ENCODE data around the gene GAS6. TPM values are rescaled to one million over a fixed set of nuclear protein-coding genes. Genes with fewer than 3 reads are reported as not detected.
"Not testable (repeated sequence)": the region's sequence is repeated elsewhere in the genome, so short reads cannot be mapped to it uniquely, and the experiment has no call there.

The GAS6 gene
- total and polyA plus RNA-seq, 2 donors (not counting 1 experiment from before 2014, with no cell fraction given), result 227 to 301 TPM

GRCh38 chr13:113796211-113796963, 67.5 kb downstream of the GAS6 start:
- H3K79me2 ChIP-seq (ENCODE audit: control insufficient read depth, insufficient read depth, low read length), result no peaks in the 10 kb centered on the region
- no peaks in the 10 kb centered on the region for H3K27me3 ChIP-seq (ENCODE audit: control insufficient read depth, insufficient read depth, low read length)
- H3K36me3 ChIP-seq (ENCODE audit: control insufficient read depth, insufficient read depth, low read length), result no peaks in the 10 kb centered on the region
- H3K9ac ChIP-seq (ENCODE audit: insufficient read depth, low read length), result no peak overlapping the region
- no peaks in the 10 kb centered on the region for H4K20me1 ChIP-seq (ENCODE audit: control insufficient read depth, extremely low read depth, insufficient read depth, low read length)
- H3K4me1 ChIP-seq (ENCODE audit: control insufficient read depth, extremely low read depth, insufficient read depth, low read length), result no peaks in the 10 kb centered on the region
- H3K4me3 ChIP-seq (replicated peaks in 1 of 4; ENCODE audit: control extremely low read depth in 1 of 4, insufficient read depth in 1 of 4, low read depth in 3 of 4, low read length in 4 of 4), result no peak overlapping the region
- no peak overlapping the region for H2AFZ ChIP-seq (ENCODE audit: low read length)
- no peak overlapping the region for H3K4me2 ChIP-seq (ENCODE audit: extremely low read depth, insufficient read depth, low read length)
- H3K9me3 ChIP-seq (ENCODE audit: control insufficient read depth, insufficient read depth, low read depth, low read length), result no peaks in the 10 kb centered on the region
- no peak for DNase-seq (ENCODE audit: low read depth in 2 of 2)
- H3K27ac ChIP-seq (ENCODE audit: insufficient read depth, low read length), result no peak overlapping the region
- TF ChIP-seq CTCF (conservative IDR thresholded peaks at IDR 0.05 in 1 of 2, IDR thresholded peaks at IDR 0.05 in 1 of 2; ENCODE audit: low read depth in 1 of 2, low read length in 2 of 2) (no peak), EZH2 (IDR thresholded peaks at IDR 0.05; ENCODE audit: low read length, missing control alignments) (no peak)

- H3K27me3 ChIP-seq (ENCODE audit: control insufficient read depth, insufficient read depth, low read length); H3K9me3 ChIP-seq (ENCODE audit: control insufficient read depth, insufficient read depth, low read depth, low read length); H3K27ac ChIP-seq (ENCODE audit: insufficient read depth, low read length); H3K4me2 ChIP-seq (ENCODE audit: extremely low read depth, insufficient read depth, low read length); H2AFZ ChIP-seq (ENCODE audit: low read length); H3K9ac ChIP-seq (ENCODE audit: insufficient read depth, low read length); H3K4me3 ChIP-seq (replicated peaks in 1 of 4; ENCODE audit: control extremely low read depth in 1 of 4, insufficient read depth in 1 of 4, low read depth in 3 of 4, low read length in 4 of 4); H3K79me2 ChIP-seq (ENCODE audit: control insufficient read depth, insufficient read depth, low read length); H4K20me1 ChIP-seq (ENCODE audit: control insufficient read depth, extremely low read depth, insufficient read depth, low read length); DNase-seq (ENCODE audit: low read depth in 2 of 2); H3K36me3 ChIP-seq (ENCODE audit: control insufficient read depth, insufficient read depth, low read length); H3K4me1 ChIP-seq (ENCODE audit: control insufficient read depth, extremely low read depth, insufficient read depth, low read length): not testable (repeated sequence)
These were observed 68.5 kb downstream of the GAS6 start for GRCh38 chr13:113795362-113795761.

GRCh38 chr13:113794764-113795173, 69.1 kb downstream of the GAS6 start:
- H3K9ac ChIP-seq (ENCODE audit: insufficient read depth, low read length), result no peak overlapping the region
- no peaks in the 10 kb centered on the region for H3K36me3 ChIP-seq (ENCODE audit: control insufficient read depth, insufficient read depth, low read length)
- H3K4me3 ChIP-seq (replicated peaks in 1 of 4; ENCODE audit: control extremely low read depth in 1 of 4, insufficient read depth in 1 of 4, low read depth in 3 of 4, low read length in 4 of 4), result no peak overlapping the region
- no peaks in the 10 kb centered on the region for H3K4me1 ChIP-seq (ENCODE audit: control insufficient read depth, extremely low read depth, insufficient read depth, low read length)
- H3K4me2 ChIP-seq (ENCODE audit: extremely low read depth, insufficient read depth, low read length), result no peak overlapping the region
- H3K9me3 ChIP-seq (ENCODE audit: control insufficient read depth, insufficient read depth, low read depth, low read length), result no peaks in the 10 kb centered on the region
- TF ChIP-seq CTCF (conservative IDR thresholded peaks at IDR 0.05 in 1 of 2, IDR thresholded peaks at IDR 0.05 in 1 of 2; ENCODE audit: low read depth in 1 of 2, low read length in 2 of 2), result no peak
- no peak for TF ChIP-seq EZH2 (IDR thresholded peaks at IDR 0.05; ENCODE audit: low read length, missing control alignments)
- H3K27ac ChIP-seq (ENCODE audit: insufficient read depth, low read length), result no peak overlapping the region
- H3K27me3 ChIP-seq (ENCODE audit: control insufficient read depth, insufficient read depth, low read length), result no peaks in the 10 kb centered on the region
- H4K20me1 ChIP-seq (ENCODE audit: control insufficient read depth, extremely low read depth, insufficient read depth, low read length), result no peaks in the 10 kb centered on the region
- H2AFZ ChIP-seq (ENCODE audit: low read length), result no peak overlapping the region
- DNase-seq (ENCODE audit: low read depth in 2 of 2), result no peak
- no peaks in the 10 kb centered on the region for H3K79me2 ChIP-seq (ENCODE audit: control insufficient read depth, insufficient read depth, low read length)
